AG10803 (cell line): ENCODE data around the gene PRODH2.
"Not testable (repeated sequence)": the region's sequence is repeated elsewhere in the genome, so short reads cannot be mapped to it uniquely, and the experiment has no call there.

Experiments used
- DNase-seq: peaks from one replicate; pipeline ENCODE4 v3.0.0; 2010; ENCODE audit warnings: low read depth
- H3K4me3 ChIP-seq: 2 replicates; pipeline ENCODE4 v1.5.1; 2011; ENCODE audit warnings: mild to moderate bottlenecking, low read length, control low read depth
- CTCF ChIP-seq: conservative IDR thresholded peaks from 2 replicates; pipeline ENCODE4 v1.5.1; 2011; ENCODE audit warnings: mild to moderate bottlenecking, low read length, control low read depth, inconsistent platforms

The PRODH2 gene

GRCh38 chr19:35807633-35808032 lies 5.0 kb downstream of the PRODH2 start:
- TF ChIP-seq CTCF, result no peak
- no peak overlapping the region for H3K4me3 ChIP-seq
- no peak for DNase-seq

GRCh38 chr19:35806597-35806996 lies 6.0 kb downstream of the PRODH2 start:
- H3K4me3 ChIP-seq, result no peak overlapping the region
- TF ChIP-seq CTCF, result no peak
- no peak for DNase-seq

GRCh38 chr19:35805526-35806102 lies 7.0 kb downstream of the PRODH2 start:
- no peak for DNase-seq
- H3K4me3 ChIP-seq, result no peak overlapping the region
- TF ChIP-seq CTCF, result no peak

- H3K4me3 ChIP-seq, result no peak overlapping the region
- no peak for TF ChIP-seq CTCF
- no peak for DNase-seq
These were observed 10.8 kb downstream of the PRODH2 start for GRCh38 chr19:35801828-35802227.

- DNase-seq, result no peak
These were observed 15.0 kb downstream of the PRODH2 start for GRCh38 chr19:35797663-35798062.

GRCh38 chr19:35796645-35797542 lies 15.8 kb downstream of the PRODH2 start:
- H3K4me3 ChIP-seq, result no peak overlapping the region
- no peak for TF ChIP-seq CTCF
- no peak for DNase-seq

More at GRCh38 chr19:35797663-35798062, 15.0 kb downstream of the PRODH2 start:
- TF ChIP-seq CTCF, result no peak
- H3K4me3 ChIP-seq, result no peak overlapping the region

- DNase-seq, H3K4me3 ChIP-seq: not testable (repeated sequence)
These were observed 17.1 kb downstream of the PRODH2 start for GRCh38 chr19:35795564-35795963.
